Lung (tissue), 12 donors: Measurements from ENCODE around the gene KLF6. TPM values are rescaled to one million over a fixed set of nuclear protein-coding genes. Genes with fewer than 3 reads are reported as not detected.
A peak's percentile ranks its signal among the peaks of the same experiment; 100 is the strongest.

Experiments
- ATAC-seq: fragments of 200-7000 bp; cut with Tn5 transposase; one replicate; pipeline ENCODE4 v1.9.1; 2020; ENCODE audit warnings: moderate number of reproducible peaks; ENCODE audit not compliant: insufficient read depth, low FRiP score
- DNase-seq, 3 donors: peaks; one replicate each; pipeline ENCODE4 v3.0.0-alpha.2; 2013 to 2017
- H3K27ac ChIP-seq, 2 donors: one replicate each; pipeline ENCODE4 v1.5.1; 2013; ENCODE audit warnings: mild to moderate bottlenecking in 2 of 2, moderate library complexity in 2 of 2, control low read depth in 1 of 2, inconsistent platforms in 1 of 2, low read depth in 1 of 2, low read length in 1 of 2
- H3K27me3 ChIP-seq, 3 donors: one replicate each; pipeline ENCODE4 v1.5.1; 2013; ENCODE audit warnings: low read length in 2 of 3; ENCODE audit not compliant: control insufficient read depth in 3 of 3, insufficient read depth in 3 of 3
- H3K36me3 ChIP-seq, 4 donors: one replicate each; pipeline ENCODE4 v1.5.1; 2013; ENCODE audit warnings: low read length in 4 of 4, mild to moderate bottlenecking in 1 of 4, moderate library complexity in 1 of 4; ENCODE audit not compliant: control insufficient read depth in 4 of 4, insufficient read depth in 4 of 4
- H3K4me1 ChIP-seq, 5 donors: one replicate each; pipeline ENCODE4 v1.5.1; 2013; ENCODE audit warnings: low read length in 5 of 5, mild to moderate bottlenecking in 2 of 5, moderate library complexity in 1 of 5; ENCODE audit not compliant: control insufficient read depth in 5 of 5, insufficient read depth in 5 of 5
- H3K4me3 ChIP-seq: one replicate; pipeline ENCODE4 v1.5.1; 2013; ENCODE audit warnings: mild to moderate bottlenecking, control low read depth, moderate library complexity
- H3K9ac ChIP-seq, 2 donors: one replicate each; pipeline ENCODE4 v1.5.1; 2013; ENCODE audit warnings: low read length in 2 of 2, control low read depth in 1 of 2; ENCODE audit not compliant: insufficient read depth in 1 of 2
- H3K9me3 ChIP-seq, 4 donors: one replicate each; pipeline ENCODE4 v1.5.1; 2013; ENCODE audit warnings: low read length in 3 of 4, mild to moderate bottlenecking in 1 of 4, moderate library complexity in 1 of 4; ENCODE audit not compliant: control insufficient read depth in 4 of 4, insufficient read depth in 3 of 4
- CTCF ChIP-seq: IDR thresholded peaks from 2 replicates; pipeline ENCODE4 v1.5.1; 2012; ENCODE audit warnings: mild to moderate bottlenecking; ENCODE audit errors: control extremely low read depth, extremely low read depth
- WGBS, 2 donors: extraction: QIAGEN DNeasy Blood & Tissue Kit; methylation state at CpG; one replicate each; pipeline ENCODE4 v1.1.7; 2013; 5-methylcytosine and 5-hydroxymethylcytosine counted together
- polyA plus RNA-seq, 2 donors: library from polyadenylated mRNA; stranded (reverse); fragments of 200-250 nt; gene quantifications; one replicate each; pipeline ENCODE4 v1.2.1, GENCODE V29; 2013
- total RNA-seq, 2 donors: library from RNA; depleted of rRNA in 1 of 2; stranded (reverse); fragments of >200 nt in 1 of 2; gene quantifications; one replicate each; pipeline ENCODE4 v1.2.1, GENCODE V29; 2014 to 2021
- donor health status: control.
- donor health status: control.
- donor health status: Bipolar disorder and iron deficiency.
- donor health status: healthy.
- donor health status: DM: yes; HTN: yes; CAD: no.

The KLF6 gene
- total and polyA plus RNA-seq, 4 donors, result 45.6 to 264 (median 160) TPM

- Histone ChIP-seq H3K4me3 (no peak overlapping the region), H3K4me1 (peaks cover 0 to 14% (median under 1%) of the 10 kb centered on the region in 5 donors), H3K9ac (no peak overlapping the region), H3K27ac (no peak overlapping the region), H3K27me3 (no peaks in the 10 kb centered on the region), H3K9me3 (peaks cover 0 to 5% (median 2%) of the 10 kb centered on the region in 4 donors), H3K36me3 (peaks cover 0 to 15% (median 0%) of the 10 kb centered on the region in 4 donors)
- DNase-seq (no peak), ATAC-seq (no peak)
- WGBS, 2 donors, result 89 to 92% methylated on average over 9 of the region's 9 CpGs
- no peak for TF ChIP-seq CTCF
Measured at GRCh38 chr10:3787816-3788215, 2.8 kb upstream of the KLF6 start.

- WGBS, 2 donors, result 93 to 96% methylated on average over 3 of the region's 3 CpGs
- Histone ChIP-seq H3K27me3 (no peaks in the 10 kb centered on the region), H3K4me1 (peaks cover 0 to 22% (median 5%) of the 10 kb centered on the region in 5 donors), H3K4me3 (no peak overlapping the region), H3K9me3 (peaks cover 0 to 5% (median 2%) of the 10 kb centered on the region in 4 donors), H3K36me3 (peaks cover 0 to 15% (median under 1%) of the 10 kb centered on the region in 4 donors), H3K9ac (no peak overlapping the region), H3K27ac (peak overlapping the region; percentile 37 to 49)
- no peak for TF ChIP-seq CTCF
- ATAC-seq (no peak), DNase-seq (no peak)
Measured at GRCh38 chr10:3787016-3787400, 2.0 kb upstream of the KLF6 start.

DNA sequence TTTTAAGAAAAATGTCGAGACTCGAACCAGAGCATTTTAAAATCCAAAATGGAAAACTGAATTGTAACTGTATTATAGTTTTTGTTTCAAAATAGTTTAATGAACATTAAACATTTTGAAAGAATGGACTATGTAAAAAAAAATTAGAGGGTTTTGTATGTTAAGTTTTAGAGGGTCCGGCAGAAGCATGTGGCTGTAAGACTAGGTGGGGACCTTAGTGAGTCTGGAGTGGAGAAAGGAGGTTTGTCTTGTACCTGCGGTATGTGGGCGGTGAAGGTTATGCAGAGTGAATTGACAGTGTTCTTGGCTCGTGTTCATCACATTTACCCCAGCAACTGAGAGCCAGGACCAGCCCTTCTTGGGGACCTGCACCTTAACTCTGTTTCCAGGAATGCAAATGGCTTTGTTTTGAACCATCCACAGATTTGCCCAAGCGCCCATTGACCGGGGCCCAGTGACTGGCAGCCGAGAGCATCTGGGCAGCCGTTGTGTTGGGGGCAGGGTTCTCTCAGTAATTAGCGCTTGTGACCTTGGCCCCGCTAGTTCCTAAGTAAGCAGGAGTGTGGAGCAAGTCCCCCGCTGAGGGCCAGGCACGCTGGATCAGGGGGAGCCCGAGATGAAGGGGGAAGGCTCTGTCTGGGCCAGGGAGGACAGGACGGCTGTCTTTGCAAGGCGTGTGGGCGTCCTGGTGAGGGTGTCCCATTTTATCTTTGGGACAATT is 1.4 kb upstream of the KLF6 start:
- no peak for TF ChIP-seq CTCF
- H3K27ac ChIP-seq, result peak overlapping the region; percentile 37 to 100
- DNase-seq (peak in 2 of 3 donors; percentile 48 to 63), ATAC-seq (no peak)
- 80 to 88% methylated on average over 18 of the region's 18 CpGs for WGBS, 2 donors
- H3K4me3 ChIP-seq, result no peak overlapping the region
- H3K27me3 ChIP-seq, result no peaks in the 10 kb centered on the region
- peaks cover 0 to 28% (median 5%) of the 10 kb centered on the region in 5 donors for H3K4me1 ChIP-seq
- H3K9me3 ChIP-seq, result peaks cover 0 to 5% (median 2%) of the 10 kb centered on the region in 4 donors
- H3K9ac ChIP-seq, result peak overlapping the region; percentile 92 to 95
- peaks cover 5 to 20% (median 6%) of the 10 kb centered on the region in 4 donors for H3K36me3 ChIP-seq
